ENCODE results near the gene FUZ.

Gene FUZ, protein sequence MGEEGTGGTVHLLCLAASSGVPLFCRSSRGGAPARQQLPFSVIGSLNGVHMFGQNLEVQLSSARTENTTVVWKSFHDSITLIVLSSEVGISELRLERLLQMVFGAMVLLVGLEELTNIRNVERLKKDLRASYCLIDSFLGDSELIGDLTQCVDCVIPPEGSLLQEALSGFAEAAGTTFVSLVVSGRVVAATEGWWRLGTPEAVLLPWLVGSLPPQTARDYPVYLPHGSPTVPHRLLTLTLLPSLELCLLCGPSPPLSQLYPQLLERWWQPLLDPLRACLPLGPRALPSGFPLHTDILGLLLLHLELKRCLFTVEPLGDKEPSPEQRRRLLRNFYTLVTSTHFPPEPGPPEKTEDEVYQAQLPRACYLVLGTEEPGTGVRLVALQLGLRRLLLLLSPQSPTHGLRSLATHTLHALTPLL

DNA sequence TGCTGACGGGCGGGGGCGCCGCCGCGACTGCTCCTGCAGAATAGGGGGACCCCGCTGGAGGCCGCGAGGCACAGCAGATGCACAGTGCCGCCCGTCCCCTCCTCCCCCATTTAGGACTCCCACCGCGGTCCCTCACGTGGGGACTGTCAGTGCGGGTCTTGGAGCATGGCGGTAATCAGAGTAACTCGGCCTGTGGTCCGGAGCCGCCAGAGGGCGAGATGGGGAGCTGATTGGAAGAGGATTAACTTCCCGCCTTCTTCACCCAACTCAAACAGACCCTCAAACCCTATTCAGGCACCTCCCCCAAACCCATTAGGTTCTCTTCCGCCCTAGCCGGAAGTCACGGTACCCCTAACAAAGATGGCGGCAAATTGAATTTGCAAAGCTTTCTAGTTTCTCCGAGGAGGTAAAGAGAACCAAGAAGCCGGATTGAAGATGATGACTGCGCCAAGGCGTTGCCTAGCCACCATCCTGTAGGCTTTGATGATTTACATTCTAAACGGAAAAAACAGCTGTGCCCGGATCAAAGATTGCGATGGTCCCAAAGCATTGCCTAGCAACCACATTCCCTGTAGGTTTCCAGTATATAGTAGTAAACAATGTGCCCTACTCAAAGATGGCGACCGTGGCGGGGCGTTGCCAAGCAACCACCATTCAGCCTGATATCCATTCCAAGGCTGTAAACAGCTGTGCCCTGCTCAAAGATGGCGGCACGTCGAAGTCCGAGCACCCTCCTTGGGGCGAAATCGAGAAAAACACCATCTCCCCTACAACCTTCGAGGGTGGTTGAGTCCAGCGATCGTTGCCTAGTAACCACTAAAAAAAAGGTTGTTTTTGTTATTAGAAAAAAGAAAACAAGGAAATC, at the start of gene FUZ:
FUZ (minus strand) TSS at position 296 of the 865 bp plus-strand sequence; CDS start at position 110, 186 bp downstream.
- peak; percentile 99 for DNase-seq (ENCODE audit: low read depth)

DNA sequence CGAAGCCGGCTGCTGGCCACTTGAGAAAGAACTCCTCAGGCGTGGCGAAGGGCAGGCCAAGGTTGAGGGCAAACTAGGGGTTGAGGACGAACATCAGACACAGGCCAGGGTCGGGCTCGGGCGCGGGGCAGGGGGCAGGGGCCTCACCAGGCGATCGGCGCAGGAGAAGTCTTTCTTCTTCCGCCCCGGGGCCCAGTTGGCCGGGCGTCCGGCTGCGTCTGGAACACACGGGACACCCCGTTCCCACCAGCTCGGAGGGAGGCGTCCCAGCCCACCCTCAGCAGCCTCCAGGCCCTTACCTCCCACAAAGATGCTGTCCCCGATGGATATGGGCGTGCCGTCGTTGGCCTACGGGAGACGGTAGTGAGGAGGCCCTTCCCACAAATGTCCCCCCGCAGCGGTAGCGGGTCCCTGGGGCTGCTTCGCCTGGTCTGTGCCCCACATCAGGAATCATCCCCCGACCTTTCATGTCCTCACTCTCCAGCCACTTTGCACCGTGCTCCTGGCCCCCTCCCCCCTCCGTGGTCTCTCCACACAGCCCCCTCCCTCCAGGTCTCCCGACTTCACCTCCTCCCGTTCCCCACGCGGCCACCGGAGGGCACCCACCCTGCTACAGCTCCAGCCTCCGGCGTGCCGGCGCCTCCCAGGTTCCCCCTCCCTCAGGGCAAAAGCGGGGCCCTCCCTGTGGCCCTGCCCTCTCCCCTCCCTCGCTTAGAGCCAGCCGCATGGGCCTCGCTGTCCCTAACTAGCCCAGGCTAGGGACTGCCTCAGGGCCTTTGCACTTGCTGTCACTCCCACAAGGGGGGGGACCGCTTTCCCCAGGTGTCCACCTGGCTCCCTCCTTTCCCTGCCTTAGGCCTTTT, 49.5 kb upstream of the FUZ start:
- DNase-seq (ENCODE audit: low read depth), result no peak

DNA sequence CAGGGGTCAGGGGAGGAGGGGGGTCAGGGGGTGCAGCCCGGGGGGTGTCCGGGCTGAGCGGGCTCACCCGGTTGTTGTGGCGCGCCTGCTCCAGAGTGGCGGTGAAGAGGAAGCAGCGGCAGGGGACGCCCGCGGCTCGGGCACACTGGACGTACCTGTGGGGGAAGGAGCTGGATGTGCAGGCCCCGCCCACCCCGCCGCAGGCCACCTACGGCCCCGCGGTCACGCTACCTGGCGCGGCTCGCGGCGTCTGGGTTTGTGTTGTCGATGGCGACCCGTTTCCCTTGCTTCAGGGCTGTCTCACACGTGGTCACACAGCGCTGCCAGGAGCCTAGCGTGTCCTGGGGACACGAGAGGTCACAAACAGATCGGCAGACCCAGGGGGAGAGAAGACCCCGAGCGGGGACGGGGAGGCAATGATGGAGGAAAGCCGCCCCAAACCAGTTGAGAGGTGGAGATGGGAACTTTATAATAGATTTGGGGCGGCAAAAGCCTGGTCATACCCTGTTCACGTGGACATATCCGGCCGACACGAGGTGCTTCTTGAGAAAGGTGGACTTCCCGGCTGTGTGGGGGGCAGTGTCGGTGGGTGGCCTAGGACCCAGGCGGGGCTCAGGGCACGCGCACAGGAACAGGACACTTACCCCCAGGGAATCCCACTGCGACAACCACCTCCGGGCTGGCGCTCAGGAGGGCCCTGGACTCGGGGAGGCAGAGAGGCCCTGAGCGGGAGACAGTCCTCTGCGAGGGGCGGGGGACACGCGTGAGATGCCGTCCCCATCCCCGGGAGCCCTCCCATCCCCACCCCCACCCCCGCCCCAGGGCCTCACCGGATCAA, 48.7 kb upstream of the FUZ start:
- DNase-seq (ENCODE audit: low read depth), result no peak

- DNase-seq (ENCODE audit: low read depth), result peak; percentile 42
Observed at GRCh38 chr19:49861107-49861506, 48.0 kb upstream of the FUZ start.

GRCh38 chr19:49860336-49861102, 47.4 kb upstream of the FUZ start:
- DNase-seq (ENCODE audit: low read depth), result no peak

DNA sequence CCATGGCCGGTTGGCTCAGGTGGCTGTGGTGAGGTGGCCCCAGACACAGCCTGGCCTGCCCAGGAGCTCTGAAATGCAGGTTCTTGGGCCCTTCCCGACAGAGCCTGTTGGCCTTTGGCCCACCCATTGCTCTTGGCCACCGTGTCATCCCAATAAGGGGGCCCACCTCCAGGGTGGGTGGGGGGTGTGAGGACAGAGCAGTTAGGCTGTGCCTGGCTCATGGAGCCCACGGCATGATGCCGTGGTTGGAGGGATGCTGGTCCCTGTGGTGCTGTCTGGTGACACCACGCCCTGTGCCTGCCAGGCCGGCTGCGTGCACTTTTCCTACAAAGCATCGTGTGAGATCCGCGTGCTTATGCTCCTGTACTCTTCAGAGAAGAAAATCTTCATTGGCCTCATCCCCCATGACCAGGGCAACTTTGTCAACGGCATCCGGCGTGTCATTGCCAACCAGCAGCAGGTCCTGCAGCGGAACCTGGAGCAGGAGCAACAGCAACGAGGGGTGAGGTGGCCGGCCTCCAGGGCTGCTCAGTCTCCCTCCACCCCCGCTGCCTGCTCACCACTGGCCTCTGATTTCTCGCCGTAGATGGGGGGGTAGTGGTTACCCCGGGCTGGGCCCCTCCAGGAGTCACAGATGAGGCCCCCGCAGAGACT, 46.7 kb upstream of the FUZ start:
- DNase-seq (ENCODE audit: low read depth), result no peak

GRCh38 chr19:49858088-49858985, 45.2 kb upstream of the FUZ start:
- no peak for DNase-seq (ENCODE audit: low read depth)

GRCh38 chr19:49857838-49858087, 44.7 kb upstream of the FUZ start:
- DNase-seq (ENCODE audit: low read depth), result no peak

DNA sequence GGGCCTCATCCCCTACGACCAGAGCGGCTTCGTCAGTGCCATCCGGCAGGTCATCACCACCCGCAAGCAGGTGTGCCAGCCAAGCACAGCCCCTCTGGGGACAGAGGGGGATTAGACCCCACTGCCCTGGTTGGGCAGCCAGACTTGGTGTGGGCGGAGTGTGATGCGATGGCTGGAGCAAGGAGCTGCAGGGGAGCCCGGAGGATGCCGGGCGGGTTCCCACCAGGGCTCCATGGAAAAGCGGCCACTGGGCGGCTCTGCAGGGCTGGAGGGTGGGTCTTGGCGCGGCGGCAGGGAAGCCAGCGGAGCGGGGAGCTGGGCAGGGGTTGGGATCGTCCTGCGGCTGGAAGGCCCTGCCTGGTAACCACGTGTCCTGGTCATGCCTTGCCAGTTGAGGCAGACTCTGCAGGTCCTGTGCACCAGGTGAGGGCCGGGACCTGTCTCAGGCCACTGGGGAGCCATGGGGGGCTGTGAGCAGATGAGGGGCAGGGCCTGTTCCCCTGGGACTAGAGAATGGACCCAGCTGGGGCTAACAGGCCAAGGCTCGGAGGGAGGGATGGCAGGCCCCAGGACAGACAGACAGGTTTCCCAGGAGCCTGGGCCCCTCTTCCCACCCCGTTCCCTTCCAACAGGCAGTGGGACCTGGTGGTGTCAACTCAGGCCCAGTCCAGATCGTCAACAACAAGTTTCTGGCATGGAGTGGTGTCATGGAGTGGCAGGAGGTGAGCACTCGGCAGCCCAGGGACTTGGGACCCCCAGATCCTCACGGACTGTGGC, 44.2 kb upstream of the FUZ start:
- no peak for DNase-seq (ENCODE audit: low read depth)

GRCh38 chr19:49856574-49857021, 43.5 kb upstream of the FUZ start:
- no peak for DNase-seq (ENCODE audit: low read depth)

DNA sequence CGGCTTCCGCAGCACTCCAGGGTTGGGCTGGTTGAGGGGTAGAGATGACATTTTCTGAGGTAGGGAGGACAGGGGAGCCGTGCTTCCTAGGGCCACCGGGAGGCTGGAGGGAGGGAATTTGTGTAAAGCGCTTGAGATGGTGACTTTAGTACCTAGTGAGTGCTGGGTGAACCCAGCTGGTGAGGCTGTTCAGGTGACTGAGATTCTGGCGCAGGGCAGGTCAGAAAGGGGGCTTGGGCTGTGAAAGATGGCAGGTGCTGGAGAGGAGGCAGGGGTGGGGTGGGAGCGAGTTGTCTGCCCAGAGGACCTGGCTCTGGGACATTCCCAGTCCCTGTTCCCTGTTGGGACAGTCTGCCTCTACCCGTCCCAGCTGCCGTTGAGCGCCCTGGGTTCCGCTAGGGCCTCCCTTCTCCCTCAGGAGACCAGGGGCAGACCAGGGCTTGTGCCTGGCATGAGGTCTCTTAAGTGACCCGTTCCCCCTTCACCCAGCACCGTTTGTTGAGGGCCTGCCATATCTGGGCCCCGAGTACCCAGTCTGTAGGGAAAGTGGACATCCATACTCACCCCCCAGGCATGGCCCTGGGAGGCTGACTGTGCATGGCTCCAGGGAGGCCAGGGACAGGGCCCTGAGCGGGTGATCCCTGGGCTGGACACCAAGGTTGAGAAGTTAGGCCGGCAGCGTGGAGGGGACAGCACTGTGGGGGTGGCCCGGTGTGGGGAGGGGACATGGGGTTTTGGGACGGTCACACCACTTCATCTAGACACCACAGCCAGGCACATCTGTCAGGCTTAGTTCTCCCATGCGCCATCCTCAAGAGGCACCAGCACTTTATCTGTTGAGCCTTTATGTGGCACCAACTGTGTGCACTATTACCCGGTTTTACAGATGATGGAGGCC, 42.8 kb upstream of the FUZ start:
- DNase-seq (ENCODE audit: low read depth), result no peak

GRCh38 chr19:49855277-49855675, 42.2 kb upstream of the FUZ start:
- DNase-seq (ENCODE audit: low read depth), result no peak

- no peak for DNase-seq (ENCODE audit: low read depth)
Observed at GRCh38 chr19:49854378-49855263, 41.5 kb upstream of the FUZ start.

GRCh38 chr19:49853852-49854377, 40.8 kb upstream of the FUZ start:
- no peak for DNase-seq (ENCODE audit: low read depth)

- DNase-seq (ENCODE audit: low read depth), result no peak
Observed at GRCh38 chr19:49852631-49853126, 39.6 kb upstream of the FUZ start.

Measured in iris pigment epithelial cell (primary cell).